ENCODE results near the gene PTX4.
"Not testable (repeated sequence)": the region's sequence is repeated elsewhere in the genome, so short reads cannot be mapped to it uniquely, and the experiment has no call there.

PTX4 gene

DNA sequence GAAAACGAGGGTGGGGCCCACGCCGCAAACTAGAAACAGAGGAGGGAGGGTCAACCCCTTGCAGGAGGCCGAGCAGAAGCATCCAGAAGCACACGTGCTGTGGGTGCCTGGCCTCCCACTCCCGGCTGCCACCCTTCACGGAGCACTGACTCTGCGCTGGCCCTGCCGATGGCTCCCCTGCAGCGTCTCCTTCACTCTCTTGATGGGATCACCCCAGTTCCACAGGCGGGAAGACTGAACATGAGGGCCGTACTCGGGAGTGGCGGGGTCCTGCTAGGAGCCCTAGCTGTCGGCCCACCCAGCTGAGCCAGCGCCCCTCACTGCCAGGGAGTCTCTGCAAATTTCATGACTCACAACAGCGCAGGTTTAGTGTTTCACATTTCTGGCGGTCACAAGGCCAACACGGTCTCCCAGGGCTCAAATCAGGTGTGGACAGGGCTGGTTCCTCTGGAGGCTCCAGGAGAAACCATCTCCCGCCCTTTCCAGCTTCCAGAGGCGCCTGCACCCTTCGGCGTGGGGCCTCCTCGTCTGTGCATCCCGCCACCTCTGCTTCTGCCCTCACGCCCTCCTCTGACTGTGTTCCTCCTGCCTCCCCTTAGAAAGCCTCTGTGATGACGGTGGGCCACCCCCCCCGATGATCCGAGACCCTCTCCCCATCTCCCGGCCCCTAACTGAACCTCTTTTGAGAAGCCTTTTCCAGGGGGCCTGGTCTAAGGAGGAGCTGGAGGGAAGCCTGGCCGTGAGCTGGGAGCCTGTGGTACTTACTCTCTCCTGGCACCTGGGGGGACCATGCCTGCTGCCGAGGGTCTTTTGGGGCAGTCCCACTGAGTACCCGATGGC is 2.0 kb downstream of the PTX4 start:
- H3K4me3 ChIP-seq (ENCODE audit: low read depth, low read length): no peak overlapping the region
- TF ChIP-seq, protein P1, sequence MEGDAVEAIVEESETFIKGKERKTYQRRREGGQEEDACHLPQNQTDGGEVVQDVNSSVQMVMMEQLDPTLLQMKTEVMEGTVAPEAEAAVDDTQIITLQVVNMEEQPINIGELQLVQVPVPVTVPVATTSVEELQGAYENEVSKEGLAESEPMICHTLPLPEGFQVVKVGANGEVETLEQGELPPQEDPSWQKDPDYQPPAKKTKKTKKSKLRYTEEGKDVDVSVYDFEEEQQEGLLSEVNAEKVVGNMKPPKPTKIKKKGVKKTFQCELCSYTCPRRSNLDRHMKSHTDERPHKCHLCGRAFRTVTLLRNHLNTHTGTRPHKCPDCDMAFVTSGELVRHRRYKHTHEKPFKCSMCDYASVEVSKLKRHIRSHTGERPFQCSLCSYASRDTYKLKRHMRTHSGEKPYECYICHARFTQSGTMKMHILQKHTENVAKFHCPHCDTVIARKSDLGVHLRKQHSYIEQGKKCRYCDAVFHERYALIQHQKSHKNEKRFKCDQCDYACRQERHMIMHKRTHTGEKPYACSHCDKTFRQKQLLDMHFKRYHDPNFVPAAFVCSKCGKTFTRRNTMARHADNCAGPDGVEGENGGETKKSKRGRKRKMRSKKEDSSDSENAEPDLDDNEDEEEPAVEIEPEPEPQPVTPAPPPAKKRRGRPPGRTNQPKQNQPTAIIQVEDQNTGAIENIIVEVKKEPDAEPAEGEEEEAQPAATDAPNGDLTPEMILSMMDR (IDR thresholded peaks at IDR 0.05; ENCODE audit: low read depth, low read length, missing control alignments): no peak
- no peak for DNase-seq (ENCODE audit: low read depth)
- in situ Hi-C loops (cut with HindIII; ENCODE audit: low sequenced_read_pairs): loop anchor here (25.0 kb wide), 1 partner anchor 99 kb away; no protein-coding TSS in a partner anchor

DNA sequence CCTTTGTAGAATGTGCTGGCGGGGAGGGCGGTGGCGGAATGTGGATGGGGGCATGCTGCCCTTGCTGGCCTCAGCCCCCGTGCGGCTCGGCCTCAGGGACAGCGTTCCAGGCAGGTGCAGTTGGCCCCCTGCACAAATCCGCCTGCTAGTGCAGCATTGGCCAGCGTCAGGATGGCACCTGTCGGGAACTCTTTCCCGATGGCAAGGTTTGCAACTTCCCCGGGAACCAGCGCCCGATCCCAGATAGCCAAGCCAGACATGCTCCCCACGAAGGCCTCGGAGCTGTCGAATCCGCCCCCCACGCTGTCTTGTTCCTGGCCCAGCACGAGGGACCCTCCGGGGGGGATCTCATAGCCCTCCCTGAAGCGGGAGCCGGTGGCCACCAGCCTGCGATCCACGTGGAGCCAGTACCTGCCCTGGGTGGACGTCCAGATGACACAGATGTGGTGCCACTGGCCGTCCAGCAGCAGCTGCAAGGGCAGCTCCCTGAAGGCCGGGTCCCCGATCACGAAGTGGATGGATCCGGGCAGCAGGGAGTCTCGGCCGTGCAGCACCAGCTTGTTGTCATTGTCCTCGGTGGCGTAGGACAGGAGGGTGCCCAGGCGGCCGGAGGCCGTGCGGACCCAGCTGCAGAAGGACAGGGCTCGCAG is 2.8 kb downstream of the PTX4 start:
- TF ChIP-seq, protein P1 (IDR thresholded peaks at IDR 0.05; ENCODE audit: low read depth, low read length, missing control alignments): no peak
- H3K4me3 ChIP-seq (ENCODE audit: low read depth, low read length): no peak overlapping the region
- in situ Hi-C loops (cut with HindIII; ENCODE audit: low sequenced_read_pairs): loop anchor here (25.0 kb wide), 1 partner anchor 99 kb away; no protein-coding TSS in a partner anchor
- no peak for DNase-seq (ENCODE audit: low read depth)

DNA sequence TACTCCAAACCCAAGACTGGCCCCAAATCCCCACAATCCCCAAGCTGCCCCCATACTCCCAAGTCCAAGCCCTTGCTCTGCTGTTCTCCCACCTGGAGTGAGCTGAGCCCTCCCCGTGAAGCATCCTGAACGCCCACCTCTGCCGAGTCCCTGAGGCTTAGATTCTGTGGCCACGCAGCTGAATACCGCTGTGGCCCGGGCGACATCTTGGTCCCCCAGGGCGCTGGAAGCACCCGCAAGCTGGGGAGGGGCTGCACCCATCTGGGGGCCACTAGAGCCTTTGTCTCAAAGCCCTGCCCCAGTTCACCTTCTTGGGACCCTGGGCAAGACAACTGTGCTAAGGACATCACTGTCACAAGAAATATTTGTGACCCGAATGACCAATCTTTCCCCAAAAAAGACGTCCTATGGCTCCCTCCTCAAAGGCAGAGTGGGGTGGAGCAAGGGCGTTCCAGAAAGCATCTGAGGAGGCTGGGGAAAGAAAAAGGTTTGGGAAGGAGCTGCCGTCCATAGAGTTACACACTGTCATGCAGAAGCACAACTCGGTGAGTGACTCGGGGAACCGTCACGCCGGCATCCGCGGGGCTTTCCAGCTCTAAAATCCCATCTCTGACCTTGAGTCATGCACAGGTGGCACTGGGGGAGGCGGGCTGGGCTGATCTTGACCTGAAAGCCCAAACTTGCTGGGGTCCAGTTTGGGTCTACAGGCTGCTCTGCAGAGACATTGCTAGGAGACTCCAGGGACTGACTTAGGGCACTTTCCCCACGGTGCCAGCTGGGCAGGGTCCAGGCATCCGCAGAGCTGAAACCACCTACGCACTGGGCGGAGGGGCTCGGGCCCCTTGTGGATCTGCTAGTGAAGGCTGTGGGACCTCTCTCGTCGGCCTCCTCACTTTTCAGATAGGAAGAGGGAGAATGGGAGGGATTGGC is 6.6 kb downstream of the PTX4 start:
- TF ChIP-seq, protein P1 (IDR thresholded peaks at IDR 0.05; ENCODE audit: low read depth, low read length, missing control alignments): no peak
- in situ Hi-C loops (cut with HindIII; ENCODE audit: low sequenced_read_pairs): loop anchor here (25.0 kb wide), 1 partner anchor 95 kb away; no protein-coding TSS in a partner anchor
- no peak for DNase-seq (ENCODE audit: low read depth)
- H3K4me3 ChIP-seq (ENCODE audit: low read depth, low read length): no peak overlapping the region

DNA sequence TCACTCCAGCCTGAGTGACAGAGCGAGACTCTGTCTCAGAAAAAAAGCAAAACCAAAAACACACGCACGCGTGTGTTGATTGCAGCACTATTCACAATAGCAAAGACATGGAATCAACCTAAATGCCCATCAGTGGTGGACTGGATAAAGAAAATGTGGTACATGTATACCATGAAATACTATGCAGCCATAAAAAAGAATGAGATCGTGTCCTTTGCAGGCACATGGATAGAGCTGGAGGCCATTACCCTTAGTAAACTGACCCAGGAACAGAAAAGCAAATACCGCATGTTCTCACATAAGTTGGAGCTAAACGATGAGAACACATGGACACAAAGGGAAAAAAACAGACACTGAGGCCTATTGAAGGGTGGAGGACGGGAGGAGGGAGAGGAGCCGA is 9.8 kb downstream of the PTX4 start:
- H3K4me3 ChIP-seq (ENCODE audit: low read depth, low read length): not testable (repeated sequence)
- in situ Hi-C loops (cut with HindIII; ENCODE audit: low sequenced_read_pairs): loop anchor here (25.0 kb wide), 1 partner anchor 92 kb away; no protein-coding TSS in a partner anchor

DNA sequence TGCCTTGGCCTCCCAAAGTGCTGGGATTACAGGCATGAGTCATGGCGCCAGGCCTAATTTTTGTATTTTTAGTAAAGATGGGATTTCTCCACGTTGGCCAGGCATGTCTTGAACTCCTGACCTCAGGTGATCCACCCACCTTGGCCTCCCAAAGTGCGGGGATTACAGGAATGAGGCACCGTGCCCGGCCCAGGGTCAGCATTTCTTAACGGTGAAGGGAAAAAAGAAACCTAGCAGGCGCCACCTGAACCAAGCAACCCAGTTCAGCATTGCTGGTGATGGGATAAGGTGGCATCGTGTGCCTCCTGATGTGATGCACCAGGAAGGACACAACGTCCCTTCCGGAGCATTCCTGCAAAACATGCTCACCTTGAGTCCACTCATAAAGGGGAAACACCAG is 11.7 kb downstream of the PTX4 start:
- TF ChIP-seq, protein P1 (IDR thresholded peaks at IDR 0.05; ENCODE audit: low read depth, low read length, missing control alignments): no peak
- in situ Hi-C loops (cut with HindIII; ENCODE audit: low sequenced_read_pairs): loop anchor here (25.0 kb wide), 1 partner anchor 90 kb away; no protein-coding TSS in a partner anchor
- no peak for DNase-seq (ENCODE audit: low read depth)
- no peak overlapping the region for H3K4me3 ChIP-seq (ENCODE audit: low read depth, low read length)

More for the DNA sequence above, 9.8 kb downstream of the PTX4 start:
- not testable (repeated sequence) for DNase-seq (ENCODE audit: low read depth)

DNA sequence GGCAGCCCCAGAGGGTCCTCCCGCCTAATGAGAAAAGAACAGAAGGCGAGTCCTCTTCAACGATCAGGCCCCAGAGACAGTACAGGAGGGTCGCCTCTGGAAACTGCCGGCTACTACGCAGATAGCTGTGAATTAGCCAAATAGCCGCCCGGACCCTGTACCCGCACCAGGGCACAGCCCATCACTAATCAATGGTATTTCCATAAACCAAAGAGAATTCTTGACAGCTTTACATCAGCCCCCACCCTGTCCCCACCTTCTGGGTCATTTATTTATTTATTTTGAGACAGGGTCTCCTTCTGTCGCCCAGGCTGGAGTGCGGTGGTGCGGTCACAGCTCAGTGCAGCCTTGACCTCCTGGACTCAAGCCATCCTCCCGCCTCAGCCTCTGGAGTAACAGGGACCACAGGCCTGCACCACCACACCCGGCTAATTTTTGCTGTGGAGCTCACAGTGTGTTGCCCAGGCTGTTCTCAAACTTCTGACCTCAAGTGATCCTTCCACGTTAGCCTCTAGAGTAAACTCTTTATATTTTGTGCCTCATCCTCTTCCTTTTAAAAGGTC is 13.1 kb downstream of the PTX4 start:
- no peak for DNase-seq (ENCODE audit: low read depth)
- H3K4me3 ChIP-seq (ENCODE audit: low read depth, low read length): peak overlapping the region; percentile 70
- TF ChIP-seq, protein P1 (IDR thresholded peaks at IDR 0.05; ENCODE audit: low read depth, low read length, missing control alignments): no peak
- in situ Hi-C loops (cut with HindIII; ENCODE audit: low sequenced_read_pairs): loop anchor here (25.0 kb wide), 1 partner anchor 88 kb away; no protein-coding TSS in a partner anchor
